ENCODE results near the gene KIF24. TPM values are rescaled to one million over a fixed set of nuclear protein-coding genes. Genes with fewer than 3 reads are reported as not detected.

Gene KIF24
- total and polyA plus RNA-seq, 2 of the 8 experiments (the other 6 are each of a cell fraction or from before 2014, with no cell fraction given) = 2.7 to 3.9 TPM

DNA sequence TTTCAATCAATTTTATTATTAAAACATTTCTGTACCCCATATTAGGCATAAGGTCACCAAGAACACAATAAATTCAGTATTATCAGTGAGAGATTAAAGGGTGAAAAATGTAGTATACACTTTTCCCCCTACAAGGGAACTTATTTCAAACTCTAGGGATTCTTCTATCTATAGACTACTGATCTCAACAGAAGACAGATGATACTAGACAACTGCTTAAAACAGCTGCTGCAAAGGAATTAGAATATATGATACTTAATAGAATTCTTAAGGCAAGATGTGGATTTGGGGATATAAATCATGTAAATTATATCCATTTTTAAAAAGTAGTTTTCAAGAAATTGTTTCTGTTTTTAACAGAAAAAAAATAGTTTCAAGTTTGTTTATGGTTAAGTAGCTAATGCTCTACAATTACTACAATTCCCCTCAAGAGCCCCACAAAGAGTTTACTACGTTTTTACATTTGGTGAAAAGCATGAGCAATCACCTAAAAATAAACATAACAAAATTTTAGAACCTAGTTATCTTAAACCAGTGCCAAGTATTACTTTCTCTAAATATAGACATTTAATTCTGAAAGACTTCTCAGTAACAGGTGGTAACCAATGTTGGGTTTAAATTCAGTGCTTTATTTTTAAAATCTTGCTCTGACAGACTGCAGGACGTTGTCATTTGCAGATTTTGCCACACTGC lies 6.0 kb downstream of the KIF24 start (continued):
- no peak for TF ChIP-seq HDAC2 (IDR thresholded peaks at IDR 0.05; ENCODE audit: borderline replicate concordance in 1 of 2, low read depth in 2 of 2, low read length in 2 of 2)
- no peak for TF ChIP-seq TEAD4 (IDR thresholded peaks at IDR 0.05; ENCODE audit: low read depth, low read length)
- no peak for TF ChIP-seq CBX5 (IDR thresholded peaks at IDR 0.05; ENCODE audit: low read depth, low read length)

All from H1 (cell line).